ENCODE results near the gene B4GAT1. TPM values are rescaled to one million over a fixed set of nuclear protein-coding genes. Genes with fewer than 3 reads are reported as not detected.

B4GAT1 gene
- total and polyA plus RNA-seq, 2 of the 13 experiments (the other 11 are each of a cell fraction or from before 2014, with no cell fraction given): 40.4 to 109 TPM

DNA sequence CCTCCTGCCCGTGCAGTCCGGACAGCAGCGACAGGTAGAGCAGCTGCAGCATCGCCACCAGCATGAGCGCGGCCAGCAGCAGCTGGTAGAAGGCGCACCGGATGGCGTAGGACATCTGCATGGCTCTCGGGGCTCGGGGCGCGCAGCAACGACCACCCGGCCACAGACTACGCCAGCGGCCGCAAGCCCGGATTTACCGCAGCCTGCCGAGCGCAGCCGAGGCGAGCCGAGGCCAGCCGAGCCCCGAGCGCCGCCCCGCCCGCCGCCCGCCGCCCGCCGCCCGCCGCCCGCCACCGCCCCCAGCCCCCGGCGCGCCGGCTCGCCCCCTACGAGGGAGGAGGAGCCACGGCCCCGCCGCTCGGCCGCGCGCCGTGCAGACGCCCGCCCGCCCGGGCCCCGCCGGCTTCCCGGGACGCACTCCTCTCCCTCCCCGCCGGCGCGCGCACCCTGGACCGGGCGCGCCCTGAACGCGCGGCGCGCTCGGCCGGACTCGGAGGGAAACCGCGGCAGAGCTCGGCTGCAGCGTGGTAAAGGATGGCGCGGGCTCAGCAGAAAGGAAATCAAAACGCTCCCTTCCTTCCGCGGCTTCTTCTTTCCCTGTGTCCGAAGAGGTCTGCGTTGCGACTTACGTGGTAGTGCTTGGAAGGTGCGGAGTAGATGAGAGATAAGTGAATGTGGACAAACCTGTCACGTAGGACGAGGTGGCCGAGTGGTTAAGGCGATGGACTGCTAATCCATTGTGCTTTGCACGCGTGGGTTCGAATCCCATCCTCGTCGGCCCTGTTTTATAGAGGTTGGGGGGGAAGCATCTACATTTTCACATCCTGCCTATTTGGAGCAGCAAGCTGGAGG lies at the start of gene B4GAT1 (continued):
- TF ChIP-seq ZNF839 (CRISPR knock-in tag; IDR thresholded peaks at IDR 0.05; ENCODE audit: borderline replicate concordance) (no peak), HNRNPK (IDR thresholded peaks at IDR 0.05; ENCODE audit: low read depth, low read length, poor library complexity, severe bottlenecking) (no peak), FOXM1 (CRISPR knock-in tag; IDR thresholded peaks at IDR 0.05) (no peak), ZNF441 (CRISPR knock-in tag; IDR thresholded peaks at IDR 0.05; ENCODE audit: borderline replicate concordance) (0 out of 2 replicates have a peak, but pooled peaks have one; percentile 20), ZNF282 (IDR thresholded peaks at IDR 0.05; ENCODE audit: partially characterized antibody) (no peak), THYN1 (CRISPR knock-in tag; IDR thresholded peaks at IDR 0.05; ENCODE audit: borderline replicate concordance, low read depth) (no peak), NAIF1 (CRISPR knock-in tag; IDR thresholded peaks at IDR 0.05; ENCODE audit: borderline replicate concordance) (no peak), REPIN1 (CRISPR knock-in tag; IDR thresholded peaks at IDR 0.05; ENCODE audit: borderline replicate concordance, low read depth) (peak; percentile 31; the same call in 1 of the 2 replicates), RARG (CRISPR knock-in tag; IDR thresholded peaks at IDR 0.05; ENCODE audit: low read depth) (no peak), JUND (CRISPR knock-in tag; IDR thresholded peaks at IDR 0.05) (0 out of 2 replicates have a peak, but pooled peaks have one; percentile 27), GABPA (IDR thresholded peaks at IDR 0.05; ENCODE audit: low read depth, low read length) (no peak), GABPA (CRISPR knock-in tag; IDR thresholded peaks at IDR 0.05; ENCODE audit: low read depth) (no peak; the same call in 1 of the 2 replicates), ZNF205 (CRISPR knock-in tag; IDR thresholded peaks at IDR 0.05) (peak; percentile 76; the same call in 1 of the 2 replicates), SAP130 (CRISPR knock-in tag; IDR thresholded peaks at IDR 0.05; ENCODE audit: low read depth) (peak; percentile 26), ZNF496 (CRISPR knock-in tag; IDR thresholded peaks at IDR 0.05; ENCODE audit: insufficient replicate concordance) (no peak), ZNF431 (CRISPR knock-in tag; IDR thresholded peaks at IDR 0.05; ENCODE audit: borderline replicate concordance, low read depth) (no peak; the same call in 1 of the 2 replicates)
- TF ChIP-seq, protein P1, sequence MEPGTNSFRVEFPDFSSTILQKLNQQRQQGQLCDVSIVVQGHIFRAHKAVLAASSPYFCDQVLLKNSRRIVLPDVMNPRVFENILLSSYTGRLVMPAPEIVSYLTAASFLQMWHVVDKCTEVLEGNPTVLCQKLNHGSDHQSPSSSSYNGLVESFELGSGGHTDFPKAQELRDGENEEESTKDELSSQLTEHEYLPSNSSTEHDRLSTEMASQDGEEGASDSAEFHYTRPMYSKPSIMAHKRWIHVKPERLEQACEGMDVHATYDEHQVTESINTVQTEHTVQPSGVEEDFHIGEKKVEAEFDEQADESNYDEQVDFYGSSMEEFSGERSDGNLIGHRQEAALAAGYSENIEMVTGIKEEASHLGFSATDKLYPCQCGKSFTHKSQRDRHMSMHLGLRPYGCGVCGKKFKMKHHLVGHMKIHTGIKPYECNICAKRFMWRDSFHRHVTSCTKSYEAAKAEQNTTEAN (CRISPR knock-in tag; conservative IDR thresholded peaks at IDR 0.05): no peak
- TF ChIP-seq, protein P2, sequence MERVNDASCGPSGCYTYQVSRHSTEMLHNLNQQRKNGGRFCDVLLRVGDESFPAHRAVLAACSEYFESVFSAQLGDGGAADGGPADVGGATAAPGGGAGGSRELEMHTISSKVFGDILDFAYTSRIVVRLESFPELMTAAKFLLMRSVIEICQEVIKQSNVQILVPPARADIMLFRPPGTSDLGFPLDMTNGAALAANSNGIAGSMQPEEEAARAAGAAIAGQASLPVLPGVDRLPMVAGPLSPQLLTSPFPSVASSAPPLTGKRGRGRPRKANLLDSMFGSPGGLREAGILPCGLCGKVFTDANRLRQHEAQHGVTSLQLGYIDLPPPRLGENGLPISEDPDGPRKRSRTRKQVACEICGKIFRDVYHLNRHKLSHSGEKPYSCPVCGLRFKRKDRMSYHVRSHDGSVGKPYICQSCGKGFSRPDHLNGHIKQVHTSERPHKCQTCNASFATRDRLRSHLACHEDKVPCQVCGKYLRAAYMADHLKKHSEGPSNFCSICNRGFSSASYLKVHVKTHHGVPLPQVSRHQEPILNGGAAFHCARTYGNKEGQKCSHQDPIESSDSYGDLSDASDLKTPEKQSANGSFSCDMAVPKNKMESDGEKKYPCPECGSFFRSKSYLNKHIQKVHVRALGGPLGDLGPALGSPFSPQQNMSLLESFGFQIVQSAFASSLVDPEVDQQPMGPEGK (CRISPR knock-in tag; IDR thresholded peaks at IDR 0.05): 0 out of 2 replicates have a peak, but pooled peaks have one; percentile 17
- TF ChIP-seq, protein P3, sequence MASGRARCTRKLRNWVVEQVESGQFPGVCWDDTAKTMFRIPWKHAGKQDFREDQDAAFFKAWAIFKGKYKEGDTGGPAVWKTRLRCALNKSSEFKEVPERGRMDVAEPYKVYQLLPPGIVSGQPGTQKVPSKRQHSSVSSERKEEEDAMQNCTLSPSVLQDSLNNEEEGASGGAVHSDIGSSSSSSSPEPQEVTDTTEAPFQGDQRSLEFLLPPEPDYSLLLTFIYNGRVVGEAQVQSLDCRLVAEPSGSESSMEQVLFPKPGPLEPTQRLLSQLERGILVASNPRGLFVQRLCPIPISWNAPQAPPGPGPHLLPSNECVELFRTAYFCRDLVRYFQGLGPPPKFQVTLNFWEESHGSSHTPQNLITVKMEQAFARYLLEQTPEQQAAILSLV (CRISPR knock-in tag; IDR thresholded peaks at IDR 0.05; ENCODE audit: borderline replicate concordance): no peak
- TF ChIP-seq, protein P4, sequence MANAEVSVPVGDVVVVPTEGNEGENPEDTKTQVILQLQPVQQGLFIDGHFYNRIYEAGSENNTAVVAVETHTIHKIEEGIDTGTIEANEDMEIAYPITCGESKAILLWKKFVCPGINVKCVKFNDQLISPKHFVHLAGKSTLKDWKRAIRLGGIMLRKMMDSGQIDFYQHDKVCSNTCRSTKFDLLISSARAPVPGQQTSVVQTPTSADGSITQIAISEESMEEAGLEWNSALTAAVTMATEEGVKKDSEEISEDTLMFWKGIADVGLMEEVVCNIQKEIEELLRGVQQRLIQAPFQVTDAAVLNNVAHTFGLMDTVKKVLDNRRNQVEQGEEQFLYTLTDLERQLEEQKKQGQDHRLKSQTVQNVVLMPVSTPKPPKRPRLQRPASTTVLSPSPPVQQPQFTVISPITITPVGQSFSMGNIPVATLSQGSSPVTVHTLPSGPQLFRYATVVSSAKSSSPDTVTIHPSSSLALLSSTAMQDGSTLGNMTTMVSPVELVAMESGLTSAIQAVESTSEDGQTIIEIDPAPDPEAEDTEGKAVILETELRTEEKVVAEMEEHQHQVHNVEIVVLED (CRISPR knock-in tag; IDR thresholded peaks at IDR 0.05; ENCODE audit: borderline replicate concordance): no peak
